Coronary artery (tissue), 2 donors: ENCODE measurements around the gene DGCR2.
"Not testable (repeated sequence)": the region's sequence is repeated elsewhere in the genome, so short reads cannot be mapped to it uniquely, and the experiment has no call there.

ENCODE experiments used
- DNase-seq: peaks from one replicate; pipeline ENCODE4 v3.0.0-alpha.2; 2017; ENCODE audit warnings: low spot score
- H3K27ac ChIP-seq, 2 donors: fragments of 200-600 bp; sonication (generic); one replicate each; pipeline ENCODE4 v1.5.1; 2016 to 2019
- H3K4me3 ChIP-seq: fragments of 200-600 bp; sonication (generic); 2 replicates; pipeline ENCODE4 v1.5.1; 2016; ENCODE audit warnings: mild to moderate bottlenecking, moderate library complexity
- TF ChIP-seq, protein P1 (sequence below): fragments of 200-600 bp; sonication (generic); IDR thresholded peaks from one replicate; pipeline ENCODE4 v1.5.1; 2019; ENCODE audit warnings: antibody characterized with exemption

The DGCR2 gene

GRCh38 chr22:19012308-19012986 lies 109.8 kb downstream of the DGCR2 start:
- no peak overlapping the region for H3K4me3 ChIP-seq
- DNase-seq = no peak
- TF ChIP-seq, protein P1, sequence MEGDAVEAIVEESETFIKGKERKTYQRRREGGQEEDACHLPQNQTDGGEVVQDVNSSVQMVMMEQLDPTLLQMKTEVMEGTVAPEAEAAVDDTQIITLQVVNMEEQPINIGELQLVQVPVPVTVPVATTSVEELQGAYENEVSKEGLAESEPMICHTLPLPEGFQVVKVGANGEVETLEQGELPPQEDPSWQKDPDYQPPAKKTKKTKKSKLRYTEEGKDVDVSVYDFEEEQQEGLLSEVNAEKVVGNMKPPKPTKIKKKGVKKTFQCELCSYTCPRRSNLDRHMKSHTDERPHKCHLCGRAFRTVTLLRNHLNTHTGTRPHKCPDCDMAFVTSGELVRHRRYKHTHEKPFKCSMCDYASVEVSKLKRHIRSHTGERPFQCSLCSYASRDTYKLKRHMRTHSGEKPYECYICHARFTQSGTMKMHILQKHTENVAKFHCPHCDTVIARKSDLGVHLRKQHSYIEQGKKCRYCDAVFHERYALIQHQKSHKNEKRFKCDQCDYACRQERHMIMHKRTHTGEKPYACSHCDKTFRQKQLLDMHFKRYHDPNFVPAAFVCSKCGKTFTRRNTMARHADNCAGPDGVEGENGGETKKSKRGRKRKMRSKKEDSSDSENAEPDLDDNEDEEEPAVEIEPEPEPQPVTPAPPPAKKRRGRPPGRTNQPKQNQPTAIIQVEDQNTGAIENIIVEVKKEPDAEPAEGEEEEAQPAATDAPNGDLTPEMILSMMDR = no peak
- H3K27ac ChIP-seq = no peak overlapping the region

DNA sequence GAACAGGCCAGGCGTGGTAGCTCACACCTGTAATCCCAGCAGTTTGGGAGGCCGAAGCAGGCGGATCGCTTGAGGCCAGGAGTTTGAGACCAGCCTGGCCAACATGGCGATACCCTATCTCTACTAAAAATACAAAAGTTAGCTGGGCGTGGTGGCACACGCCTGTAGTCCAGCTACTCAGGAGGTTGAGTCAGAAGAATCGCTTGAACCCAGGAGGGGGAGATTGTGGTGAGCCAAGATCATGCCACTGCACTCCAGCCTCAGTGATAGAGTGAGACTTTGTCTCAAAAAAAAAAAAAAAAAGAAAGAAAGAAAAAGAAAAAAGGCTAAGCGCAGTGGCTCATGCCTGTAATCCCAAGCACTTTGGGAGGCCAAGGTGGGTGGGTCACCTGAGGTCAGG lies 110.6 kb downstream of the DGCR2 start:
- not testable (repeated sequence) for H3K4me3 ChIP-seq, DNase-seq, H3K27ac ChIP-seq

- no peak overlapping the region for H3K27ac ChIP-seq
- no peak overlapping the region for H3K4me3 ChIP-seq
- no peak for DNase-seq
- TF ChIP-seq, protein P1 = no peak
Measured at GRCh38 chr22:19011075-19011474, 111.1 kb downstream of the DGCR2 start.

GRCh38 chr22:19005905-19006304 lies 116.3 kb downstream of the DGCR2 start:
- TF ChIP-seq, protein P1 = no peak
- Histone ChIP-seq H3K4me3 (no peak overlapping the region), H3K27ac (no peak overlapping the region)
- DNase-seq = no peak

DNA sequence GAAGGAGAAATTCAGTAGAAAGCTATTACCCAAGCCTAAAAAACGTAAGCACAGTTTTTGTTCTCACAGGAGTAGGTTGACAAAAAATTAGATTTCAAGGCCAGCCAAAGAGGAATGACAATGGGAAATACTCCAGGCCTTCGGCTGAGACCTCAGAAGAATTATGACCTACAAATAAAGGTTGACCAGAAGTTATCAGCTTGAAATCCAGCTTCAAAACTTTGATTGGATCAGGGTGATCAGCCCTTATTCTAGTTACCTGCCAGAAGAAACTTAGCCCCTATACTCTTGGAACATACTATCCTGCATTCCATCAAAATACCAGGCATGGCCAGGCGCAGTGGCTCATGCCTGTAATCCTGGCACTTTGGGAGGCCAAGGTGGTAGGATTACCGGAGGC lies 117.7 kb downstream of the DGCR2 start:
- Histone ChIP-seq H3K4me3 (no peak overlapping the region), H3K27ac (no peak overlapping the region)
- TF ChIP-seq, protein P1 = no peak
- DNase-seq = no peak

DNA sequence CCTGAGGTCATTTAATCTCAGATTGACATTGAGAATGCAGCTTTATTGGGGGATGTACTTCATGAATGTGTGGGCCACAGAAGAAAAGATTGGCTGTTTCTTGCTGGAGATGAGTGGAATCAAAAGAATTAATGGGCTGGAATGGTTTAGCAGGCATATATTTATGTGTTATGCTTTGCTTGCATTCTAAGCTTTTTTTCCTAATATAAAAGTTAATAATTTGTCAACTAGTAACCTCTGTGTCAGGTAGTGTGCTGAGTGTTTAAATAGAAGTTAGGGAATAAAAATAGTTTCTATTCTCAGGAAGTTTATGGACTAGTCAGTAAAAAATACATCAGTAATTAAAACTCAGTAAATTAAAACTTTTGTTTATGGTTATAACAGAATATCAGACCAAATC lies 118.7 kb downstream of the DGCR2 start:
- no peak for DNase-seq
- no peak overlapping the region for H3K4me3 ChIP-seq
- TF ChIP-seq, protein P1 = no peak
- no peak overlapping the region for H3K27ac ChIP-seq

DNA sequence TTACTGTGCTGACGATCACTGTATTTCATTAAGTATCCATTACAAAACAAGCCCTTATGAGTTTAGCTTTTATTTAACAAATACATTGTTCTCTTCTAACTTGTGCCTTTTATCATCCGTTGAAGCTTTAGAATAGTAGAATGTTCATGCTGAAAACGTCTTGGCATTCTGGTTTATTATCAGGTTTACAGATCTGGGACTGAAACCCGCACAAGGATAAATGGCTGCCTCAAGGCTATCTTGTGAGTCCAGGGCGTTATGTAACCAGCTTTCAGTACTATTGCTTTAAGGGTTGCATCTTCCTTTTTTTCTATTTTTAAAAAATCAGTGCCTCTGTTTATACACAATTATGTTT lies 119.6 kb downstream of the DGCR2 start:
- no peak overlapping the region for H3K27ac ChIP-seq
- DNase-seq = no peak
- no peak overlapping the region for H3K4me3 ChIP-seq
- TF ChIP-seq, protein P1 = no peak

- no peak for DNase-seq
- H3K27ac ChIP-seq = no peak overlapping the region
- H3K4me3 ChIP-seq = no peak overlapping the region
- TF ChIP-seq, protein P1 = no peak
Measured at GRCh38 chr22:19001204-19001603, 121.0 kb downstream of the DGCR2 start.

- H3K27ac ChIP-seq, DNase-seq, H3K4me3 ChIP-seq: not testable (repeated sequence)
Measured at GRCh38 chr22:19000106-19000505, 122.1 kb downstream of the DGCR2 start.
